HG03558 (cell line): ENCODE data around the gene PSPN.
"Not testable (repeated sequence)": the region's sequence is repeated elsewhere in the genome, so short reads cannot be mapped to it uniquely, and the experiment has no call there.

Experiments
- ATAC-seq: cut with Tn5 transposase; IDR thresholded peaks from one replicate; pipeline ENCODE4 v1.9.1; 2021; ENCODE audit warnings: moderate number of reproducible peaks; ENCODE audit not compliant: unreplicated experiment; ENCODE audit errors: extremely low read depth

The PSPN gene

GRCh38 chr19:6406401-6406800, 30.7 kb upstream of the PSPN start:
- ATAC-seq = no peak

GRCh38 chr19:6402837-6403608, 27.3 kb upstream of the PSPN start:
- ATAC-seq = no peak

DNA sequence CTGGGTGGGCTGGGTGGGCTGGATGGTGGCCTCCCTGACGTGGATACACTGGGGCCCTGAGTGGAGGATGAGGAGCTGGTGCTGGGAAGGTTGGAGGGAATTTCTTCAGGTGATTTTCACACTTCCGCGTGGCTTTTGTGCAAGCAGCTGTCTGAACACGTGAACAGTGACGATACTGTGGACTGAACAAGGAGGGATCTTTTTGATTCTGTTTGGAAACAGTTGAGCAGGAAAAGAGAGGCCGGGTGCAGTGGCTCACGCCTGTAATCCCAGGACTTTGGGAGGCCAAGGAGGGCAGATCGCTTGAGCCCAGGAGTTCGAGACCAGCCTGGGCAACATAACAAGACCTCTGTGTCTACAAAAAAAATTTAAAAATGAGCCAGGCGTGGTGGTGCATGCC, 26.3 kb upstream of the PSPN start:
- ATAC-seq = no peak

DNA sequence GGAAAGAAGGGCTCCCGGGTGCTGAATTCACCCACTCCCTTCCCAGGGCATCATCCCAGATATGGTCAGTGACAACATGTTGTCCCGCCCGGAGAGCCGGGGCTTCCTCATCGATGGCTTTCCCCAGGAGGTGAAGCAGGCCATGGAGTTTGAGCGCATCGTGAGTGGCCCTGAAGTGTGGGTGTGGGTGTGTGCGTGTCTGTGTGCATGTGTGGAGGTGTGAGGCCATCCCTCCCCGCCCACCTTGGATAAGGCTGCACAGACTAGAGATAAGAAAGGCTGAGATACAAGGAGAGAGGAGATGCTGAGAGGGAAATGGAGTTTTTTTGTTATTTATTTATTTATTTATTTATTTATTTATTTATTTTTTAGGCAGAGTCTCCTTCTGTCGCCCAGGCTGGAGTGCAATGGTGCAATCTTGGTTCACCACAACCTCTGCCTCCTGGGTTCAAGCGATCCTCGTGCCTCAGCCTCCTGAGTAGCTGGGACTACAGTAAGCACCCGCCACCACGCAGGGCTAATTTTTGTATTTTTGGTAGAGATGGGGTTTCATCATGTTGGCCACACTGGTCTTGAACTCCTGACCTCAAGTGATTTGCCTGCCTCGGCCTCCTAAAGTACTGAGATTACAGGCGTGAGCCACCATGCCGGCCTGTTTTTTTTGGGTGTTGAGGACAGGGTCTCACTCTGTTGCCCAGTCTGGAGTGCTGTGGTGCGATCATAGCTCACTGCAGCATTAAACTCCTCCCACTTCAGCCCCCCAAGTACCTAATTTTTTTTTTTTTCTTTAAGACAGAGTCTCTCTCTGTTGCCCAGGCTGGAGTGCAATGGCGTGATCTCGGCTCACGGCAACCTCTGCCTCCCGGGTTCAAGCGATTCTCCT, 24.6 kb upstream of the PSPN start:
- ATAC-seq = not testable (repeated sequence)

GRCh38 chr19:6396305-6396704, 20.6 kb upstream of the PSPN start:
- ATAC-seq = no peak

- ATAC-seq = no peak
Measured at GRCh38 chr19:6394831-6395230, 19.1 kb upstream of the PSPN start.

GRCh38 chr19:6393983-6394412, 18.3 kb upstream of the PSPN start:
- no peak for ATAC-seq

DNA sequence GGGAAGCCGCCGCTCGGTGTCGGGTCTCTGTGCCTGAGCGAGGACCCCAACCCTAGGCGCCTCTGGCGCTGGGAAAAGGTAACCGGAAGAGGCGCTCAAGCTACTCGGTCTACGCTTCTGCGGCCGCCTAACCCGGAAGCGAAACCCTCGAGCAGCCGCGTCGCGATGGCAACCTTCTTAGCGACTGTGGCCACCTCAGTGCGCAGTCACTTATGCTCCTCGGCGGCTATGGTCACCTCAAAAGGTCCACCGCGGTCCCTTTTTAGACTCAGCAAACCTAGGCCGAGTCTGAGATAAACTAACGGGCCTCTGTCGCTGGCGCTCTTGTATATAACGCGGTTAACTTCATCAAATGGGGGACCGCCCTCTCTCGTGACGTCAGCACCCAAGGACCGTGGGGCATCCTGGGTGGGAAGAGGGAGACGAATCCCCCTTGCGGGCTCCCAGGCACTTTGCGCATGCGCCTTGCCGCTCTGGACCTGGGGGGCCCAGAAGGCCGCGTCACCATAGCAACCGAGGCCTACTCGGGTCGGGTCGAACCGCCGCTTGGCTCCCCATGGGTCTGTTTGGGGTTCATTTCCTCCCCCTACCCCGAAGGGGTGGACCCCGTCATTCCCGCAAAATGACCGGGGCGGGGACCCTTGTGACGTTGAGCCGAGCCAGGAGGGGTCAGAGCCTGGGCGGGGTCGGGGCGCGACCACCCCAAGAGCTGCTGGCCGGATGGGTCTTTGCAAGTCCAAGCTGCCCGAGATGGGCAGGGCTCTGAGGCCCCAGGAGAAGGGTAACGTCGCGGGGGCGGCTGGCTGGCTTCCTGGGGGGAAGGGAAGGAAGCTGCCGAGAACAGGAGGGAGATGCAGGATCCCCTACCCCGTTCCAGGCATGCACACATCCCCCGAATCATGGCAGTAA, 17.6 kb upstream of the PSPN start, which contains the start of gene GTF2F1:
TSS of gene GTF2F1 (minus strand) at position 91 of the 909 bp plus-strand sequence. CDS start 169 bp downstream, outside the sequence.
- peak; percentile 61 for ATAC-seq

DNA sequence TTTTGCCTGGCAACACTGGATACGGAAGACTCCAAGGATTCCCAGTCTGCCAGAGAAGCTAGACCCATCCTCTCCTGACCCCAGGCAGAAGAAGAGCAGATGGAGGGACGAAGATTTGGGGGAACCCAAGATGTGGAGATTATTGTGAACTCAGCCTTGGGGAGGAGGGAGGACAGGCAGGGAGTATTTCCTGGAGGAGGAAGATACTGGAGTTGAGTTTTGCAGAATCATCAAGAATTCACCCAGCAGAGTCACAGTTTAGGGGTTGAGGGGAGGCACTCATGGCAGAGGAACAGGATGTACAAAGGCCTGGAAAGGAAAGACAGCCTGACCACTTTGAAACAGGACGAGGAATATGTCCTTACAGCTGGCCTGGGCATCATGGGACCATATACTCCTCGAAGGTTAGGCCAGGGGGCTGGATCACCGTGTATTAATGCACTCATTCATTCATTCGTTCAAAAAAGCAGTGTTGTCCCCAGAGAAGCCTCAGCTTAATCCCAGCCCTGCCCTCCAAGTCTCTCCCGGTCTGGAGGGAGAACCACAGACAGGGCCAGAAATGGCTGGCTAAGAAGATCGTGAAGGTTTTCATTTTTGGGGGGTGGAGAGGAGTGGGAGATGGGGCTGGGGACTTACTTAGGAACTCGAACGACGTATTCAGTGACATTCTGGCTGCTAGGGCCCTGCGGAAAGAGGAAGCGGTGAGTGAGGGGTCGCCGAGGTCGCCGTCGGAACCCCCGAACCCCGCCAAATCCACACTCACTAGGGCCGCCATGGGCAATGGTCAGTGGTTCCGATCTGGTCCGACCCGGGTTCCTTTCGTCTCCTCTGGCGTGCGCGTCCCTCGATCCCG, 16.7 kb upstream of the PSPN start:
- no peak for ATAC-seq

GRCh38 chr19:6387372-6387771, 11.6 kb upstream of the PSPN start:
- ATAC-seq = no peak

- no peak for ATAC-seq
Measured at GRCh38 chr19:6384381-6384780, 8.6 kb upstream of the PSPN start.

DNA sequence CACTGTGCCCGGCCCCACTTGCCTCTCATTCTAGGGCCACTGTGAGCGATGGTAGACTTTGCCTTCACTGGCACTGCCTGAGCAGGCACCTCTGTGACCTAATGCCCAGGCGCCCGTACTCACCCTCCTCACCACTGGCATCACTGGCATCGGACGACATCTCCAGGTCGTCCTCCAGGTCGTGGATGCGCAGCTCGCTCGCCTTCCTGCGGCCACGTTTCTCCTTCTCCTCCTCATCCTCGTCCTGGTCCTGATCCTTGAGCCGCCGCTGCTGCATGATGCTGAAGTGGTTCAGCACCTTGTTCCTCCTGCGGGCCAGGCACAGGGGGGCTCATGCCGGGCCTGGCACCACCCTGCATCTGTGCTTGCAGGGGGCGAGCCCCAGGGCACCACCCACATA, 7.5 kb upstream of the PSPN start:
- no peak for ATAC-seq

DNA sequence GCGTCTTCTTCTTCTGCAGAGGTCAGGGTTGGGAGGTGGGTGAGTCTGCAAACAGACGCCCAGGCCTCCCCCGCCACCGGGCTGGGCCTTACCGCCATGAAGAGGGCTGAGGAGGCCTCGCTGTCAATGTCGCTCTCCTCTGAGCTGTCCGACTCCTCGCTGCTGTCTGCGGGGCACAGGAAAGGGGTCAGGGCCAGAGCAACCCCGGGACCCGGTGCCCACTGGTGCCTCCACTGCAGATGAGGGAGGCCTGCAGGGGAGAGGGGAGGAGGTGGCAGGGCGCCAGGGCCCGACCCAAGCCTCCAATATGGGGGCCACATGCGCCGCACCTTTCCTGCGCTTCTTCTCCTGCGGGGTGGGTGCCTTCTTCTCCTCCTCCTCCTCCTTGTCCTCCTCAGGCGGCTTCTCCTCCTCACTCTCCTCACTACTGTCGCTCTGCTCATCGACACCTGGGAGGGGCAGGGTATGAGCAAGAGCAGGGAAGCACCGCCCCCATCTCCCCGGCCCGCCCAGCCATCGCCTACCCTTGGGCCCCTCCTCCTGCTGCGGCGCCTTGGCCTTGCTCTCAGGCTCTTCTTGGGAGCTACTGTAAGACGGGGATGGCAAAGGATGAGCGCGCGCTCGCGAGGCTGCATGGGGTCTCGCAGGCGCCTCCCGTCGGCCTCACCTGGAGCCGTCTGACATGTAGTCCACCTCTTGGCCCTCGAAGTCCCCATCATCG, 5.5 kb upstream of the PSPN start:
- ATAC-seq = no peak

DNA sequence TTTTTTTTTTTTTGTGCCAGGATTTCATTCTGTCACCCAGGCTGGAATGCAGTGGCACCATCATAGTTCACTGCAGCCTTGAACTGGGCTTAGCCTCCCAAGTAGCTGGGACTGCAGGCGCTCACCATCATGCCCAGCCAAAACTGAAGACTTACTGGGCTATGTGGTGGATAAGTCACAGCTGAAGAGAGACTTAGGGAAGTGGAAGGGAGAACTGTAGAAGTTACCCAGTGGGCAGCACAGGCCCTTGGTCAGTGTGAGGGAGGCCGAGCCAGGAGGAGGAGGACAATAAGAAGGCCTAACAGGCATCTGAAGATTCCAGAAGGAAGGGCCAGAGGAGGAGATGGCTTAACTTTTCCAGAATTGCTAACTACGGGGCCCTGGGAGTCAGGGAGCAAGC, 4.0 kb upstream of the PSPN start:
- no peak for ATAC-seq

DNA sequence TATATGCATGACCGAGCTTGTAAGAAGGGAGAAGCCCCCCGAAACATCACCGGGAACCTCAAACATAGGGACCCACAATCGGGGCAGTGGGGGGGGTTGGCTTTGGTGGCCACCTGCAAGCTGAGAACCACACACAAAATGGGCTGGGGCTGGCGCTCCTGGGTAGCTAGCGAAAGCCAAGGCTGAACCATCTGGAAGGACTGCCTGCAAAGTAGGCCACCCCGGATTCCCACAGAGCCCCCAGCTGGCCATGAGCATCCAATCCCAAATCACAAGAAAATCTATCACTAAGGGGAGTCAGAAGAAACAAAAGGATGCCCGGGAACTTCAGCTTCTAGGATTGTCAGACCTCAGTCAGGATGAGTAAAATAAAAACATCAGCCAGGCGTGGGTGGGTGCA, 2.8 kb upstream of the PSPN start:
- ATAC-seq = no peak

DNA sequence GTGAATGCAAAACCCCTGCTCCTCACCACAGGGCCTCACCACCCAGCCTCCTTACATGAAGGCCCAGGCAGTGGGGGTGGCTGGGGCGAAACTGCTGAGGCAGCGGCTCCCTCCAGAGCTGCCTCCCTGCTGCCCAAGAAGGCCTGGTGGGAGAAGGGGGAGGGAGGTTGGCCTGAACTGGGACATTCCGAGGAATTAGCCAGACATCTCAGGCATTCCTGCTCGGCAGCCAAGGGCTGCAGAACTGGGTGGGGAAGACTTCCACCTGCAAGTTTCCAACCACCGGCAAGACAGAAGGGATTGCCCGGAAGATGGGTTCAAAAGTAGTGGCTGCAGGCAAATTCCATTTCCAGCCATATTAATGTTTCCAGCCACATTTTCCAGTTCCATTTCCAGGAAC, 2.3 kb upstream of the PSPN start:
- no peak for ATAC-seq

GRCh38 chr19:6376512-6377190, 918 bp upstream of the PSPN start:
- ATAC-seq = no peak

GRCh38 chr19:6374711-6375410, 872 bp downstream of the PSPN start:
- ATAC-seq = no peak
